ENCODE measurements around the gene BCAS1.

BCAS1 gene

GRCh38 chr20:53990003-53990402, 80.4 kb downstream of the BCAS1 start:
- Histone ChIP-seq H3K36me3 (no peaks in the 10 kb centered on the region), H3K9me3 (no peaks in the 10 kb centered on the region), H3K27me3 (peaks cover 53% of the 10 kb centered on the region), H3K4me1 (no peaks in the 10 kb centered on the region), H3K4me3 (ENCODE audit: low read depth, low read length) (no peak overlapping the region)
- no peak for DNase-seq
- TF ChIP-seq CTCF (IDR thresholded peaks at IDR 0.05; ENCODE audit: low read depth, low read length), result no peak

- no peaks in the 10 kb centered on the region for H3K4me1 ChIP-seq
- H3K27me3 ChIP-seq, result peaks cover 58% of the 10 kb centered on the region
- no peaks in the 10 kb centered on the region for H3K9me3 ChIP-seq
- DNase-seq, result no peak
- no peak for TF ChIP-seq CTCF (IDR thresholded peaks at IDR 0.05; ENCODE audit: low read depth, low read length)
- no peak overlapping the region for H3K4me3 ChIP-seq (ENCODE audit: low read depth, low read length)
- H3K36me3 ChIP-seq, result no peaks in the 10 kb centered on the region
These were observed 81.0 kb downstream of the BCAS1 start for GRCh38 chr20:53989401-53989800.

- Histone ChIP-seq H3K27me3 (peaks cover 56% of the 10 kb centered on the region), H3K4me3 (ENCODE audit: low read depth, low read length) (no peak overlapping the region), H3K4me1 (no peaks in the 10 kb centered on the region), H3K9me3 (no peaks in the 10 kb centered on the region), H3K36me3 (no peaks in the 10 kb centered on the region)
- no peak for TF ChIP-seq CTCF (IDR thresholded peaks at IDR 0.05; ENCODE audit: low read depth, low read length)
- no peak for DNase-seq
These were observed 84.2 kb downstream of the BCAS1 start for GRCh38 chr20:53986037-53986650.

GRCh38 chr20:53985150-53985518, 85.3 kb downstream of the BCAS1 start:
- TF ChIP-seq CTCF (IDR thresholded peaks at IDR 0.05; ENCODE audit: low read depth, low read length), result no peak
- Histone ChIP-seq H3K27me3 (peaks cover 48% of the 10 kb centered on the region), H3K4me1 (no peaks in the 10 kb centered on the region), H3K36me3 (no peaks in the 10 kb centered on the region), H3K4me3 (ENCODE audit: low read depth, low read length) (no peak overlapping the region), H3K9me3 (no peaks in the 10 kb centered on the region)
- no peak for DNase-seq

- no peaks in the 10 kb centered on the region for H3K36me3 ChIP-seq
- no peak overlapping the region for H3K4me3 ChIP-seq (ENCODE audit: low read depth, low read length)
- H3K9me3 ChIP-seq, result no peaks in the 10 kb centered on the region
- H3K27me3 ChIP-seq, result peaks cover 42% of the 10 kb centered on the region
- H3K4me1 ChIP-seq, result no peaks in the 10 kb centered on the region
- no peak for DNase-seq
- TF ChIP-seq CTCF (IDR thresholded peaks at IDR 0.05; ENCODE audit: low read depth, low read length), result no peak
These were observed 85.8 kb downstream of the BCAS1 start for GRCh38 chr20:53984356-53985149.

- no peak for DNase-seq
- no peak overlapping the region for H3K4me3 ChIP-seq (ENCODE audit: low read depth, low read length)
- no peaks in the 10 kb centered on the region for H3K36me3 ChIP-seq
- no peaks in the 10 kb centered on the region for H3K9me3 ChIP-seq
- TF ChIP-seq CTCF (IDR thresholded peaks at IDR 0.05; ENCODE audit: low read depth, low read length), result no peak
- H3K4me1 ChIP-seq, result no peaks in the 10 kb centered on the region
- peaks cover 44% of the 10 kb centered on the region for H3K27me3 ChIP-seq
These were observed 87.0 kb downstream of the BCAS1 start for GRCh38 chr20:53983401-53983800.
